KOPT-K1 (cell line): ENCODE data around the gene CFAP97D2.
"Not testable (repeated sequence)": the region's sequence is repeated elsewhere in the genome, so short reads cannot be mapped to it uniquely, and the experiment has no call there.

Experiments used
- H3K27ac ChIP-seq: fragments of 200-600 bp; sonication (generic); 2 replicates; pipeline ENCODE4 v1.5.1; 2016; ENCODE audit warnings: antibody characterized with exemption, mild to moderate bottlenecking, low read depth, low read length; ENCODE audit not compliant: poor library complexity, severe bottlenecking
- H3K36me3 ChIP-seq: fragments of 200-600 bp; sonication (generic); 2 replicates; pipeline ENCODE4 v1.5.1; 2017; ENCODE audit warnings: antibody characterized with exemption, mild to moderate bottlenecking, low read length, moderate library complexity; ENCODE audit not compliant: insufficient read depth
- H3K9me3 ChIP-seq: fragments of 200-600 bp; sonication (generic); 2 replicates; pipeline ENCODE4 v1.5.1; 2017; ENCODE audit warnings: antibody characterized with exemption, low read length, mild to moderate bottlenecking; ENCODE audit not compliant: insufficient read depth, poor library complexity, severe bottlenecking

The CFAP97D2 gene

GRCh38 chr13:114161644-114162532, 17.2 kb upstream of the CFAP97D2 start:
- Histone ChIP-seq H3K27ac (no peak overlapping the region), H3K36me3 (no peaks in the 10 kb centered on the region), H3K9me3 (no peaks in the 10 kb centered on the region)

- Histone ChIP-seq H3K9me3 (no peaks in the 10 kb centered on the region), H3K27ac (no peak overlapping the region)
Measured at GRCh38 chr13:114162533-114162922, 16.5 kb upstream of the CFAP97D2 start.

GRCh38 chr13:114164053-114164452, 15.0 kb upstream of the CFAP97D2 start:
- no peaks in the 10 kb centered on the region for H3K36me3 ChIP-seq
- H3K27ac ChIP-seq: no peak overlapping the region
- no peaks in the 10 kb centered on the region for H3K9me3 ChIP-seq

More at GRCh38 chr13:114162533-114162922, 16.5 kb upstream of the CFAP97D2 start:
- H3K36me3 ChIP-seq: no peaks in the 10 kb centered on the region

GRCh38 chr13:114164681-114165429, 14.2 kb upstream of the CFAP97D2 start:
- Histone ChIP-seq H3K9me3 (no peaks in the 10 kb centered on the region), H3K27ac (no peak overlapping the region), H3K36me3 (no peaks in the 10 kb centered on the region)

- Histone ChIP-seq H3K9me3 (no peaks in the 10 kb centered on the region), H3K27ac (no peak overlapping the region), H3K36me3 (no peaks in the 10 kb centered on the region)
Measured at GRCh38 chr13:114166381-114167131, 12.5 kb upstream of the CFAP97D2 start.

GRCh38 chr13:114167426-114167825, 11.6 kb upstream of the CFAP97D2 start:
- H3K36me3 ChIP-seq: no peaks in the 10 kb centered on the region
- no peak overlapping the region for H3K27ac ChIP-seq
- peaks cover 6% of the 10 kb centered on the region for H3K9me3 ChIP-seq

GRCh38 chr13:114167885-114168284, 11.2 kb upstream of the CFAP97D2 start:
- Histone ChIP-seq H3K36me3 (no peaks in the 10 kb centered on the region), H3K9me3 (peaks cover 11% of the 10 kb centered on the region), H3K27ac (no peak overlapping the region)

GRCh38 chr13:114173272-114173671, 5.8 kb upstream of the CFAP97D2 start:
- Histone ChIP-seq H3K27ac (no peak overlapping the region), H3K9me3 (peaks cover 27% of the 10 kb centered on the region), H3K36me3 (no peaks in the 10 kb centered on the region)

- peaks cover 27% of the 10 kb centered on the region for H3K9me3 ChIP-seq
- H3K36me3 ChIP-seq: no peaks in the 10 kb centered on the region
- H3K27ac ChIP-seq: no peak overlapping the region
Measured at GRCh38 chr13:114173745-114174144, 5.3 kb upstream of the CFAP97D2 start.

- Histone ChIP-seq H3K36me3 (no peaks in the 10 kb centered on the region), H3K9me3 (peaks cover 27% of the 10 kb centered on the region), H3K27ac (no peak overlapping the region)
Measured at GRCh38 chr13:114174529-114174961, 4.5 kb upstream of the CFAP97D2 start.

- peaks cover 27% of the 10 kb centered on the region for H3K9me3 ChIP-seq
- not testable (repeated sequence) for H3K27ac ChIP-seq, H3K36me3 ChIP-seq
Measured at GRCh38 chr13:114176359-114176902, 2.6 kb upstream of the CFAP97D2 start.

GRCh38 chr13:114177245-114178010, 1.6 kb upstream of the CFAP97D2 start:
- H3K36me3 ChIP-seq: no peaks in the 10 kb centered on the region
- peaks cover 20% of the 10 kb centered on the region for H3K9me3 ChIP-seq
- no peak overlapping the region for H3K27ac ChIP-seq

- no peak overlapping the region for H3K27ac ChIP-seq
- no peaks in the 10 kb centered on the region for H3K36me3 ChIP-seq
- H3K9me3 ChIP-seq: peaks cover 31% of the 10 kb centered on the region
Measured at GRCh38 chr13:114185182-114185971, 6.3 kb downstream of the CFAP97D2 start.
